Loucy (cell line): ENCODE measurements around the gene ABHD15.

Experiments used
- H2AFZ ChIP-seq: fragments of 200-600 bp; sonication (generic); 2 replicates; pipeline ENCODE4 v1.6.0; 2016; ENCODE audit warnings: antibody characterized with exemption, mild to moderate bottlenecking, low read length, moderate library complexity
- H3F3A ChIP-seq: fragments of 200-600 bp; 2 replicates; pipeline ENCODE4 v1.6.0; 2016; ENCODE audit warnings: antibody characterized with exemption, low read depth, mild to moderate bottlenecking
- H3K27me3 ChIP-seq: fragments of 200-600 bp; sonication (generic); 2 replicates; pipeline ENCODE4 v1.6.1; 2014; ENCODE audit warnings: low read length, mild to moderate bottlenecking; ENCODE audit not compliant: insufficient read depth, poor library complexity, severe bottlenecking
- H3K36me3 ChIP-seq: fragments of 200-600 bp; sonication (generic); 2 replicates; pipeline ENCODE4 v1.6.1; 2016; ENCODE audit warnings: low read length; ENCODE audit not compliant: insufficient read depth
- H3K4me1 ChIP-seq: fragments of 200-600 bp; sonication (generic); 2 replicates; pipeline ENCODE4 v1.5.1; 2014; ENCODE audit warnings: low read length, mild to moderate bottlenecking; ENCODE audit not compliant: insufficient read depth, poor library complexity, severe bottlenecking
- H3K4me2 ChIP-seq: fragments of 200-600 bp; sonication (generic); 2 replicates; pipeline ENCODE4 v1.6.0; 2014; ENCODE audit warnings: antibody characterized with exemption, low read length, low read depth, mild to moderate bottlenecking; ENCODE audit not compliant: poor library complexity, severe bottlenecking
- H3K4me3 ChIP-seq: fragments of 200-600 bp; sonication (generic); 2 replicates; pipeline ENCODE4 v1.5.1; 2014; ENCODE audit warnings: low read length, mild to moderate bottlenecking, mixed read lengths; ENCODE audit not compliant: poor library complexity, severe bottlenecking
- H3K79me2 ChIP-seq: fragments of 200-600 bp; sonication (generic); 2 replicates; pipeline ENCODE4 v1.6.1; 2014; ENCODE audit warnings: low read length; ENCODE audit not compliant: insufficient read depth
- H3K9ac ChIP-seq: fragments of 200-600 bp; sonication (generic); 2 replicates; pipeline ENCODE4 v1.6.0; 2014; ENCODE audit warnings: mild to moderate bottlenecking, low read depth, low read length, moderate library complexity; ENCODE audit not compliant: poor library complexity, severe bottlenecking
- H3K9me2 ChIP-seq: fragments of 200-600 bp; sonication (generic); replicated peaks from 2 replicates; pipeline ENCODE4 v1.6.1; 2016; ENCODE audit warnings: low read depth, low read length, mixed read lengths
- H3K9me3 ChIP-seq: fragments of 200-600 bp; sonication (generic); 2 replicates; pipeline ENCODE4 v1.6.1; 2014; ENCODE audit warnings: mild to moderate bottlenecking, antibody characterized with exemption, low read length, low read depth; ENCODE audit not compliant: insufficient read depth
- H4K20me1 ChIP-seq: fragments of 200-600 bp; sonication (generic); 2 replicates; pipeline ENCODE4 v1.6.0; 2014; ENCODE audit warnings: antibody characterized with exemption, low read length, mild to moderate bottlenecking; ENCODE audit not compliant: insufficient read depth, poor library complexity, severe bottlenecking
- CTCF ChIP-seq: fragments of 200-600 bp; sonication (generic); conservative IDR thresholded peaks from 2 replicates; pipeline ENCODE4 v1.5.1; 2014; ENCODE audit warnings: mild to moderate bottlenecking, antibody characterized with exemption, low read length
- EZH2phosphoT487 ChIP-seq: fragments of 200-600 bp; IDR thresholded peaks from 2 replicates; pipeline ENCODE4 v1.6.1; 2018; ENCODE audit warnings: antibody characterized with exemption, mild to moderate bottlenecking, moderate library complexity, borderline replicate concordance

Gene ABHD15

GRCh38 chr17:29577001-29577370 lies 10.1 kb upstream of the ABHD15 start:
- Histone ChIP-seq H4K20me1 (peaks cover 6% of the 10 kb centered on the region), H3K36me3 (peaks cover 61% of the 10 kb centered on the region; the same call in 1 of the 2 replicates), H3K27me3 (no peaks in the 10 kb centered on the region), H3K9ac (no peak overlapping the region), H3K4me3 (no peak overlapping the region), H3K4me1 (no peaks in the 10 kb centered on the region), H3K4me2 (no peak overlapping the region), H2AFZ (no peak overlapping the region), H3K9me2 (no peaks in the 10 kb centered on the region), H3F3A (no peaks in the 10 kb centered on the region), H3K79me2 (no peaks in the 10 kb centered on the region), H3K9me3 (no peaks in the 10 kb centered on the region)
- no peak for TF ChIP-seq CTCF
- no peak for TF ChIP-seq EZH2phosphoT487

GRCh38 chr17:29576214-29577000 lies 9.6 kb upstream of the ABHD15 start:
- Histone ChIP-seq H3F3A (no peaks in the 10 kb centered on the region), H3K79me2 (no peaks in the 10 kb centered on the region), H4K20me1 (peaks cover 6% of the 10 kb centered on the region), H3K9ac (no peak overlapping the region), H3K9me2 (no peaks in the 10 kb centered on the region), H3K4me3 (no peak overlapping the region), H3K4me2 (no peak overlapping the region), H3K36me3 (peaks cover 57% of the 10 kb centered on the region; the same call in 1 of the 2 replicates), H3K27me3 (no peaks in the 10 kb centered on the region), H3K9me3 (no peaks in the 10 kb centered on the region), H3K4me1 (no peaks in the 10 kb centered on the region), H2AFZ (no peak overlapping the region)
- TF ChIP-seq CTCF: no peak

GRCh38 chr17:29575511-29576213 lies 8.8 kb upstream of the ABHD15 start:
- Histone ChIP-seq H3K9ac (no peak overlapping the region), H2AFZ (no peak overlapping the region), H4K20me1 (peaks cover 6% of the 10 kb centered on the region), H3K36me3 (peaks cover 52% of the 10 kb centered on the region; the same call in 1 of the 2 replicates), H3K27me3 (no peaks in the 10 kb centered on the region), H3K4me1 (no peaks in the 10 kb centered on the region), H3K4me3 (no peak overlapping the region), H3K79me2 (no peaks in the 10 kb centered on the region), H3K4me2 (no peak overlapping the region), H3F3A (no peaks in the 10 kb centered on the region), H3K9me2 (no peaks in the 10 kb centered on the region), H3K9me3 (no peaks in the 10 kb centered on the region)
- TF ChIP-seq CTCF: no peak
- TF ChIP-seq EZH2phosphoT487: no peak
